HepG2 (cell line): ENCODE results near the gene CENPM. TPM values are rescaled to one million over a fixed set of nuclear protein-coding genes. Genes with fewer than 3 reads are reported as not detected.

ENCODE experiments used
- AKNA ChIP-seq: sonication (generic); formaldehyde crosslinking; IDR thresholded peaks from 2 replicates; pipeline ENCODE4 v1.4.0; 2020; ENCODE audit warnings: missing genetic modification reagents, borderline replicate concordance
- ATAD3A ChIP-seq: sonication (generic); formaldehyde crosslinking; IDR thresholded peaks from 2 replicates; pipeline ENCODE4 v1.4.0; 2020; ENCODE audit warnings: missing genetic modification reagents
- ESRRA ChIP-seq: sonication (generic); formaldehyde crosslinking; IDR thresholded peaks from 2 replicates; pipeline ENCODE4 v1.5.1; 2020; ENCODE audit warnings: mild to moderate bottlenecking, low read depth, missing genetic modification reagents
- NCOA2 ChIP-seq: sonication (generic); formaldehyde crosslinking; IDR thresholded peaks from 2 replicates; pipeline ENCODE4 v1.8.0; 2022; ENCODE audit warnings: inconsistent platforms
- NFYC ChIP-seq: IDR thresholded peaks from 2 replicates; pipeline ENCODE4 v1.6.1; 2016; ENCODE audit warnings: missing genetic modification reagents, missing compliant biosample characterization
- UBTF ChIP-seq: sonication (generic); formaldehyde crosslinking; IDR thresholded peaks from 2 replicates; pipeline ENCODE4 v1.4.0; 2020; ENCODE audit warnings: mild to moderate bottlenecking, missing genetic modification reagents
- ZBTB14 ChIP-seq: sonication (generic); formaldehyde crosslinking; IDR thresholded peaks from 2 replicates; pipeline ENCODE4 v1.4.0; 2020; ENCODE audit warnings: missing genetic modification reagents
- ZBTB25 ChIP-seq: IDR thresholded peaks from 2 replicates; pipeline ENCODE4 v1.6.1; 2018; ENCODE audit warnings: missing genetic modification reagents
- ZNF30 ChIP-seq: sonication (generic); formaldehyde crosslinking; IDR thresholded peaks from 2 replicates; pipeline ENCODE4 v1.5.0; 2020; ENCODE audit warnings: mild to moderate bottlenecking, missing genetic modification reagents
- ZNF335 ChIP-seq: sonication (generic); formaldehyde crosslinking; IDR thresholded peaks from 2 replicates; pipeline ENCODE4 v1.4.0; 2020; ENCODE audit warnings: missing genetic modification reagents
- ZNF556 ChIP-seq: sonication (generic); formaldehyde crosslinking; IDR thresholded peaks from 2 replicates; pipeline ENCODE4 v1.4.0; 2020; ENCODE audit warnings: mild to moderate bottlenecking, missing genetic modification reagents, borderline replicate concordance
- ZNF687 ChIP-seq: sonication (generic); formaldehyde crosslinking; IDR thresholded peaks from 2 replicates; pipeline ENCODE4 v1.5.1; 2020; ENCODE audit warnings: mild to moderate bottlenecking, missing genetic modification reagents, moderate library complexity
- polyA plus RNA-seq, 8 experiments: library from polyadenylated mRNA; depleted of rRNA in 3 of 8; stranded (reverse) in 7 of 8; unstranded in 1 of 8; fragments of >200 nt; fragmentation: Illumina TruSeq in 4 of 8; extraction: Trizol in 4 of 8; gene quantifications; 2 replicates each; pipeline versions ENCODE4 v1.2.1 to v1.2.3, GENCODE V29; 2011 to 2016; ENCODE audit warnings: low read depth in 4 of 8, missing spikeins in 1 of 8, mixed read lengths in 1 of 8; ENCODE audit not compliant: insufficient read depth in 1 of 8
- total RNA-seq, 5 experiments: library from RNA; depleted of rRNA; stranded (reverse); fragments of >200 nt; fragmentation: Illumina TruSeq; extraction: Trizol; gene quantifications; 2 replicates each; pipeline ENCODE4 v1.2.3, GENCODE V29; 2016; ENCODE audit warnings: low read depth in 1 of 5

CENPM gene
- total and polyA plus RNA-seq, 2 of the 13 experiments (the other 11 are each of a cell fraction or from before 2014, with no cell fraction given), result 11.2 to 37.3 TPM

- TF ChIP-seq UBTF (CRISPR knock-in tag) (peak; percentile 41; the same call in 1 of the 2 replicates), ZBTB25 (CRISPR knock-in tag) (no peak), ZNF30 (peak; percentile 95), ESRRA (peak; percentile 57; the same call in 1 of the 2 replicates), ZBTB14 (CRISPR knock-in tag) (peak; percentile 72), NFYC (CRISPR knock-in tag) (peak; percentile 96), ZNF335 (no peak), ZNF687 (CRISPR knock-in tag) (peak; percentile 95), AKNA (peak; percentile 65; the same call in 1 of the 2 replicates), ZNF556 (CRISPR knock-in tag) (no peak), NCOA2 (CRISPR knock-in tag) (no peak), ATAD3A (CRISPR knock-in tag) (no peak)
These were observed at the start of gene CENPM (continued) for GRCh38 chr22:41946629-41947423.
